Measurements from ENCODE around the gene PRKG1. TPM values are rescaled to one million over a fixed set of nuclear protein-coding genes. Genes with fewer than 3 reads are reported as not detected.

PRKG1 gene
- total RNA-seq, 1 donor = 1.2 TPM

DNA sequence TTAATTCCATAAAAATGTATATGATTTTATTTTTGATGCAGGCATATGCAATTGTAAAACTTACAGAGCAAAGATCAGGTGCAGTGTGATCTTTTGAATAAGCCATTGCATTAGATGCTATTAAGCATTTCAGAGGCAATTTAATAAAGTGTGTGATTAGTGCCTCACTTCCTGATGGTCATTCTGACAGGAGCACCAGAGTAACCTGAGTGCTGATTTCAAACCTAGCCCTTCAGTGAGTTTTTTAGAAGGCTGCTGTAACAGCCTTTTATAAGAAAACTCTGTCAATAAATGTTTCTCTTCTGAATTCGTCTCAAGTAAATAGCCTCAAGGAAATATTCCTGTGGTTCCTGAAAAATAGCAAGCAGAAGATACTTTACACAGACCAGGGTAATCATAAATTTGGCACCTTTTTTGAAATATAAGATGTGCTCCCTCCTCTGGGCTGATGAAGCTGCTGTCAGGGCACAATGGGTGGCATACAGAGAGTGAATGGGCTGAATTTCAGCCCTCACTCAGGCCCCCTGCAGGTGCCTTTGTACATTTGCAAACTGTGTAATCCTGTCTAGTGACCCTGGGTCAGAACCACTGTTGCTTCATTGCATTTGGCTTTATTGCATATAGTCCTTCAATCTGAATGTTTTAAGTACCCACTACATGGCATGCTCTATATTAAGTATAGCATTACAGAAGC is 818.8 kb downstream of the PRKG1 start:
- Histone ChIP-seq H3K27me3 (ENCODE audit: insufficient read depth, low read length) (no peaks in the 10 kb centered on the region), H3K4me3 (ENCODE audit: low read length) (no peak overlapping the region), H3K4me1 (ENCODE audit: insufficient read depth, low read length) (no peaks in the 10 kb centered on the region), H3K9me3 (ENCODE audit: low read depth, low read length) (no peaks in the 10 kb centered on the region)

DNA sequence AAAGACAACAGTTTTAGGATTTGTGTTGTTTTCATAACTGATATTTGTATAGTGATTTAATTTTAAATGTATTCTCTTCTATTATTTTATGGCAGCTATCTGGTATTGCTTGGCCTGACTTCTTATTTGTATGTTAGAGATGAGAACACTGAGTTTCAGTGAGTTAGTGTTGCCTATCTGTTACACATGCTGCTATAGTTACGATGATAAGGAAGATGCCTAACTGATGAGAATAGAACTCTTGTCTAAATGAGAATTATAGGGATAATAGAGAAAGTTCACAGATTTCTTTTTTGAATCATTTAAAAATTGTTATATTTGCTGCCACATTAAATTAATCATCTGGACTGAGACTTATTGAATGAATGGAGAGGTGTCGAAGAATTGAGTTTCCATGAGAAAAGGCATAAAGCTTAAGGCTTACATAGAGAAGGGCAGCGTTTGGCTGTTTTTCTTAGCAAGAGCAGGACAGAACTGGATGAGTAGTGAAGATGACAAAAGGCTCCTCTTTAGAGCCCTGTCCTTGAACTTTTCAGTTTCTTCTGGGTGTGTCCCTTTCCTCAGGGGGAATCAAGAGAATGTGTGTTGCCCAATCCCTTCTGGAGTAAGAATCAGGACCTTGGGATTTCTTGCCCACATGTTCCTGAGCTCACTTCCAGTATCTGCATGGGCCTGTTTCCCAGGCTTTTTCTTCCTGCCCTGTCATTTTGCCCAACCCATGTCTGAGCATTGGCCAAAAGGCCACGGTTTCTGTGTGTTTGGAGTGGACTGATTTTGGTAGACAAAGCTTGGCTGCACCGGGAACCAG is 820.7 kb downstream of the PRKG1 start:
- H3K9me3 ChIP-seq (ENCODE audit: low read depth, low read length) = no peaks in the 10 kb centered on the region
- no peak overlapping the region for H3K4me3 ChIP-seq (ENCODE audit: low read length)
- no peaks in the 10 kb centered on the region for H3K27me3 ChIP-seq (ENCODE audit: insufficient read depth, low read length)
- no peaks in the 10 kb centered on the region for H3K4me1 ChIP-seq (ENCODE audit: insufficient read depth, low read length)

DNA sequence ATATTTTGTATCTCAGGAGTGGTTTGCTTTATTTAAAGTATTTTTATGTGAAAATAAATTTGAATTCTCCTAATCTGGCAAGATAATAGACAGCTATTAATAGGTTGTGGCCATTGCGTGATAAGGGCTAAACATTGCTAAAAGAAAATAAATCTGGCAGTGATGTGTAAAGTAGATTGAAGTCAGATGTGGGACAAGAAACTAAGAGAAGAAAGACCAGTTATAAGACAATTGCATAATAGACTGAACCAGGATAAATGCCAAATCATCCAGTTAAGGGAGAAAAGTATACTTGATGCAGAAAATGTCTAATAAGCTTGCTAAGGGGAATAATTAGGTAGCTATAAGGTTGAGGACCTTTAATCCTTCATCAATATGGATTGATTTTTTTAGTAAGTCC is 822.6 kb downstream of the PRKG1 start:
- H3K9me3 ChIP-seq (ENCODE audit: low read depth, low read length) = no peaks in the 10 kb centered on the region
- H3K27me3 ChIP-seq (ENCODE audit: insufficient read depth, low read length) = no peaks in the 10 kb centered on the region
- no peaks in the 10 kb centered on the region for H3K4me1 ChIP-seq (ENCODE audit: insufficient read depth, low read length)
- no peak overlapping the region for H3K4me3 ChIP-seq (ENCODE audit: low read length)

DNA sequence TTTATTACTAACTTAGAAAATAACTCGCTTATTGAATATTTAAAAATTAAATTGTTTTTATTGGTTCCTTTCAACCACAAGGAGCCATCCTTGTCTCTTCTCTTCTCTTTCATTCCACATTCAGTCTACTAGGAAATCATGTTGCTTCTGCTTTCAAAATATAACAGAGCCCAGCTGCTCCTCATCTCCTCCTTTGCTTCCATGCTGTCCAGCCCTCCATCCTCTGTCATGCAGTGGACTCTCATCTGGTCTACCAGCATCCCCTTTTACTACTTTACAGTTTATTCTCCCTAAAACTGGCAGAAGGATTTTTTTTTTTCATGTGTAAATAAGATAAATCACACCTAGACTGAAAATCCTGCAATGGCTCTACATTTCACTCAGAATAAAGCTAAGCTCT is 823.3 kb downstream of the PRKG1 start:
- H3K4me1 ChIP-seq (ENCODE audit: insufficient read depth, low read length) = no peaks in the 10 kb centered on the region
- H3K9me3 ChIP-seq (ENCODE audit: low read depth, low read length) = no peaks in the 10 kb centered on the region
- no peak overlapping the region for H3K4me3 ChIP-seq (ENCODE audit: low read length)
- no peaks in the 10 kb centered on the region for H3K27me3 ChIP-seq (ENCODE audit: insufficient read depth, low read length)

DNA sequence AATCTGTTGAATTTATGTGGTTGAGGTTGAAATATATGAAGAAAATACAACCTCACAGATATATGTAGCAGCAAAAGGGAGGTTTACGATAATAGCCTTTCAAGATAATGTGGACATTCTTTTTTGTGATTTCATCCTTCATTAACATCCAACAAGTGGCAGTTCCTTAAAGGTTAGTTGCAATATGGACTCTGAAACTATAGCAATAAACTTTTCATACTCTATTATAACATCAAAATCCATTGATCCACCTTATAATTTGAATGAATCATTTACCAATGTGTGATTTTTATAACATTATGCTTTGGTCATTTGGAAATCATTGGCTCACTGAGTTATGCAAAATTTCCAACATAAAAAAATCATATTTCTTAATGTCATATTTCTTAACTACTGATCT is 825.9 kb downstream of the PRKG1 start:
- Histone ChIP-seq H3K9me3 (ENCODE audit: low read depth, low read length) (no peaks in the 10 kb centered on the region), H3K4me3 (ENCODE audit: low read length) (no peak overlapping the region), H3K27me3 (ENCODE audit: insufficient read depth, low read length) (no peaks in the 10 kb centered on the region), H3K4me1 (ENCODE audit: insufficient read depth, low read length) (no peaks in the 10 kb centered on the region)

DNA sequence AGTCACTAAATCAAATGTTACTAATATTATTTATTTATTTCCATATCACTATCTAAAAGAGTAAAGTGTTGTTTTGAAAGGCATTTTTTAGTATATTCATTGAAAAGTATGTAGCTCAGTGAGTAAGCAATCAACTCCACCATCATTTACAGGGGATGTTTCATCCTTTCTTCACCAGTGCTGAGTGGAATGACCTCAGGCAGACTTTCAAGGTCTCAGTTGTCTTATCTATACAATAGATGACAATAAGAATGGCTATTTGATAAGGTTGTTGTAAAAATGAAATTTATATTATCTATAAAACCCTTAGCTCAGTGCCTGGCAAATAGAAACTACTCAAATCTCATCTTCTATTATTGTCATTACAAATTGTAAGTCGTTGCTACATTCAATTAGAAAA is 829.4 kb downstream of the PRKG1 start:
- no peak overlapping the region for H3K4me3 ChIP-seq (ENCODE audit: low read length)
- no peaks in the 10 kb centered on the region for H3K9me3 ChIP-seq (ENCODE audit: low read depth, low read length)
- H3K27me3 ChIP-seq (ENCODE audit: insufficient read depth, low read length) = no peaks in the 10 kb centered on the region
- no peaks in the 10 kb centered on the region for H3K4me1 ChIP-seq (ENCODE audit: insufficient read depth, low read length)

DNA sequence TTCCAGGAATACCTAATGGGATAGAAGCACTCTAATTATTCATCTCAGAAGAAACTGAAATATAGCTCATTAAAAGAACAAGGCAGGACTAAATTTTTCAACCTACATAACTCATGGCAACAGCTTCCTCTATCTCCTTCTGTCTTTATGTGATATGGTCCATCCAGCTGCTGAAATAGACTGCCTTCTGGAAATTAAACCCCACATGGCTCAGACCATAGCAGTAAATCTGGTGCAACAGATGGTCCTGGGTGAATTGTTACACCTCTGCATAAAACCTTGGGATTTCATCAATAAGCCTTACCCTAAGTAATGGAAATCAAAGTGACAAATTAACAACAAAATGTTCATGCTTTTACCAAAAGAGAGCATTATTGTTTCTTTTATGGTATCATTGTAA is 830.7 kb downstream of the PRKG1 start:
- Histone ChIP-seq H3K27me3 (ENCODE audit: insufficient read depth, low read length) (no peaks in the 10 kb centered on the region), H3K9me3 (ENCODE audit: low read depth, low read length) (no peaks in the 10 kb centered on the region), H3K4me3 (ENCODE audit: low read length) (no peak overlapping the region), H3K4me1 (ENCODE audit: insufficient read depth, low read length) (no peaks in the 10 kb centered on the region)

DNA sequence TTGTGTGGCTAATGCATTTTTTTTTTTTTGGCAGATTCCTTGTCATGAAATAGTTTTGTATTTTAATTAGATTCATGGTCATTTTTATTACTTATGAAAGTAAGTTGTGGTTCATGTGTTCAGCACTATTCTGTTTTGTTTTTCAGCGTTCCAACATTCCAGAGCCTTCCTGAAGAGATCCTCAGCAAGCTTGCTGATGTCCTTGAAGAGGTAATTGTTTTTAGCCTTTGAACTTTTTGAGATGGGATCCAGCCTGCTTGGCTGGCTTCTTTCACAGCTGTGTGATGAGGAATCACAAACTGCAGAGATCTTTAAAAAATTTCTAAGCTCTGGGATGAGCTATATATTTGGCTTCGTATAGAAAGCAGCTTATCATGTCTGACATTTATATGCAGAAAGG is 833.1 kb downstream of the PRKG1 start:
- Histone ChIP-seq H3K27me3 (ENCODE audit: insufficient read depth, low read length) (no peaks in the 10 kb centered on the region), H3K4me3 (ENCODE audit: low read length) (no peak overlapping the region), H3K4me1 (ENCODE audit: insufficient read depth, low read length) (no peaks in the 10 kb centered on the region), H3K9me3 (ENCODE audit: low read depth, low read length) (no peaks in the 10 kb centered on the region)

DNA sequence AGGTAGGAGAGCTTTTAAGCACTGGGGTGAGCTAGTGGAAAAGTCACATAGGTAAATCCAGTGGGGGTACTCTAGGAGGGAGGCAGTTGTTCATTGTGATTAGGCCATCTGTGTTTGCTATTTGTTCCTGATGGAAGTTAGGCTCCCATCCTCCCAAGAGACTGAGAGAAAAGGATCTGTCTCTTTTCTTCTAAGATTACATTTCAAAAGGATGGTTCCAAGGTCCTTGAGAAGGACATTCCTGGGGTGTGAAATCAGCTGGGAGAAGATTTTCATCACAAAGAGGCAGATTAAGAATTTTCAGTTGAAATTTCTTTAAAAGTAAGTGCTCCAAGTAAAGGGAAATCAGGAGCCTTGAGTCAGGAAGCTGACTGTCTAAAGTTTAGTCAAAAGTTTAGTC is 835.9 kb downstream of the PRKG1 start:
- Histone ChIP-seq H3K4me3 (ENCODE audit: low read length) (no peak overlapping the region), H3K9me3 (ENCODE audit: low read depth, low read length) (no peaks in the 10 kb centered on the region), H3K27me3 (ENCODE audit: insufficient read depth, low read length) (no peaks in the 10 kb centered on the region), H3K4me1 (ENCODE audit: insufficient read depth, low read length) (no peaks in the 10 kb centered on the region)

DNA sequence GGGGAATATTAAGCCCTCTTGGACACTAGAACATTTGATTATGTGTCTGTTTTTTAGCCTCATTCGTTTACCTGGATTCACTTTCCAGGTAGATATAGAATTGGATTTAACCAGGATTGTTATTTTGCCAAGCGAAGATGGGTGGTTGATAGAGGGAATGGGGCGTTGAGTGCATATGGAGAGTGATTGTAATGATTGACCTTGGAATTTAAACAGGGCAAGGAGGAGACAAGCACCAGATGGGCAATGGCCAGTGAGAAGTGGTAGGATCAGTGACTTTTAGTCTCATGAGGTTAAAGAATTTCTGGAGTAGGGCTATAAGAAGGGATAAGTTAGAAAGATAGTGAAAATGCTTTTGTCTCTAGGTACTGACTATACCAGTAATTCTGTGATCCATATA is 836.3 kb downstream of the PRKG1 start:
- no peaks in the 10 kb centered on the region for H3K4me1 ChIP-seq (ENCODE audit: insufficient read depth, low read length)
- no peak overlapping the region for H3K4me3 ChIP-seq (ENCODE audit: low read length)
- no peaks in the 10 kb centered on the region for H3K9me3 ChIP-seq (ENCODE audit: low read depth, low read length)
- no peaks in the 10 kb centered on the region for H3K27me3 ChIP-seq (ENCODE audit: insufficient read depth, low read length)

DNA sequence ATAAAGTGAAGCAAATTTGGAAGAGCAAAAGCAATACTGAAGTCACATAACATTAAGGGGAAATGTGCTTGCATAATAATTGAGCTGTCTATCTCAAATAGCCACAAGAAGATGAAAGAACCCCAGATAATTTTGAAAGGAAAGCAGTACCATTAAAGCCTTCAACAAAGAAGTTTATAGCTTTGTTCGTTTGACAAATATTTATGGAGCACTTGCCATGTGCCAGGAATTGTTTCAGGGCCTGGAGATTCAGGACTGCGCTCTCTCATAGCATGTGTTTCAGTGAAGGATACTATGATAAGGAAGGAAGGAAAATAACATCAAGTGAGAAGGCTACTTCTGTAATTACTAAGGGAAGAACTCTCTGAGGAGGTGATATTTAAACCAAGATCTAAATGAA is 837.4 kb downstream of the PRKG1 start:
- Histone ChIP-seq H3K27me3 (ENCODE audit: insufficient read depth, low read length) (no peaks in the 10 kb centered on the region), H3K4me3 (ENCODE audit: low read length) (no peak overlapping the region), H3K4me1 (ENCODE audit: insufficient read depth, low read length) (no peaks in the 10 kb centered on the region), H3K9me3 (ENCODE audit: low read depth, low read length) (no peaks in the 10 kb centered on the region)

DNA sequence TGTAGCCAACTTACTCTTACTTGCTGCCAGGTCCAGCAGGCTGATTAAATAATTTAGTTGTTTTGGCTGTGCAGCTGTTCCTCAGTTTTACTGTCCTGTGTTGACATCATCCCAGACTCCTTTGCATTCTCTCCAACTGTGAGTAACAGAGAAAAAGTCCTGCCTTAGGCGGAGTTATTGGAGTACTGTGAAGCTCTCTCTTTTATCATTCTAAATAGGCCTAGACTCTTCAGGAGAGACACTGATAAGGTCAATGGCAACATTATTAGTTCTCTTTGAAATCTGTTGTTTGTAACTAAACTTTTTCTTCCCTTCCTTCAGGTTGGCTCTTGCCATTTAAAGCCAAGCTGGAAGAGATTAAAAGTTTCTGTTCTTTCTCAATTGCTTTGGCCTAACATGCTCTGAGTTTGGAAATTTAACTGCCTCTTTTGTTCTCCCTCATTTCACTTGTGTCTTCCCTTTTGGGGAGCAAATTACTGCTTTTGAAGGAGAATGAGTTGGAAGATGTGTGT is 840.8 kb downstream of the PRKG1 start:
- Histone ChIP-seq H3K4me3 (ENCODE audit: low read length) (no peak overlapping the region), H3K4me1 (ENCODE audit: insufficient read depth, low read length) (no peaks in the 10 kb centered on the region), H3K9me3 (ENCODE audit: low read depth, low read length) (no peaks in the 10 kb centered on the region), H3K27me3 (ENCODE audit: insufficient read depth, low read length) (no peaks in the 10 kb centered on the region)

DNA sequence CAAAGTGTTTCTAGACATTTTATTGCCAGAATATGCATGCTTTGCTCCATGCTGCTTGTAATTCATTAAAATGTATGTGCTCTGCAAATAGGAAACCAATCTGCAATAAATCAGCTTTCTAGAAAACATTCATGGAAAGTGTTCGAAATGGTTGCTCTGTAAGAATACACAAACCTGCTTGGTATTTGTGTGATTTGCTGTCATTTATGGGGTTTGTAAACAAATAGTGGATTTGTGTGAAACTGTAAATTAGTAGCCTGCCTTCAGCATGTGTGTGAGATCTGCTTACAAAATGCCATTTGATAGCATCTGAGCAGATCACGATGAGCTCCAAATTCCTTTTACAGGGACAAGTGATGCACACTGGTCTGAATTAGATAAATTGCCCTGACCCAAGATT is 844.2 kb downstream of the PRKG1 start:
- no peaks in the 10 kb centered on the region for H3K27me3 ChIP-seq (ENCODE audit: insufficient read depth, low read length)
- H3K4me3 ChIP-seq (ENCODE audit: low read length) = no peak overlapping the region
- no peaks in the 10 kb centered on the region for H3K4me1 ChIP-seq (ENCODE audit: insufficient read depth, low read length)
- no peaks in the 10 kb centered on the region for H3K9me3 ChIP-seq (ENCODE audit: low read depth, low read length)

DNA sequence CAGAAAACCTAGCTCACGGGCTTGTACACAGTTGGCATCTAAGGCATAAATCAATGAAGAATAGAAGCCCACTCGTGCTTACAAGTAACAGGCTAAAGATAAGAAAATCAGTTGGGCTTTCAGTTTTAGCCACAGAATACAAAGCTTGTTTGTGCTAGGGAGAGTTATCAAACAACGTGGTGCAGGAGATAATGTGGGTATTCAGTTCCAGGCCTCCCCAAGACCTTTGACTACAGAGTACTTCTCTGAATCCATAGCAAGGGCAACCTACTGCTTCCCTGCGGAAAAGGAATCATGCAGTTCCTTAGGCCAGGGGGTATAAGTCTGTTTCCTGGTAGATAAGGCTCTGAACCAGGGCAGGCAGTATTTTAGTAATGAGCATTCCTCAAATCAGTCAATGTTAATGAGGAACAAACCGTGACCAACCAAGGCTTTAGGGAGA is 844.6 kb downstream of the PRKG1 start:
- Histone ChIP-seq H3K4me1 (ENCODE audit: insufficient read depth, low read length) (no peaks in the 10 kb centered on the region), H3K9me3 (ENCODE audit: low read depth, low read length) (no peaks in the 10 kb centered on the region), H3K27me3 (ENCODE audit: insufficient read depth, low read length) (no peaks in the 10 kb centered on the region), H3K4me3 (ENCODE audit: low read length) (no peak overlapping the region)

DNA sequence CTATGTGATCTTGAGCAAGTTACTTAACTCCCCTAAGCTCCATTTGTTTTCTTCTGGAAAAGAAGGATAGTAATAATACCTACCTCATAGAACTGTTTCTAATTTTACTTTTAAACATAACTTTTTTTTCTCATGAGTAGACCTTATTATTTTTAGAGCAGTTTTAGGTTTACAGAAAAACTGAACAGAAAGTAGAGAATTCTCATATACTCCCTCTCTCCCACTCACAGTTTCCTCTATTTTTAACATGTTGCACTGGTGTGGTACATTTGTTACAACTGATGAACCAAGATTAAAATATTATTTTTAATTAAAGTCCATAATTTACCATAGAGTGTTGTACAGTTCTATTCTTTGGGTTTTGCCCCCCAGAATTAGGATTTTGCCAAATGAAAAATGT is 846.4 kb downstream of the PRKG1 start:
- H3K4me1 ChIP-seq (ENCODE audit: insufficient read depth, low read length) = no peaks in the 10 kb centered on the region
- H3K9me3 ChIP-seq (ENCODE audit: low read depth, low read length) = no peaks in the 10 kb centered on the region
- H3K27me3 ChIP-seq (ENCODE audit: insufficient read depth, low read length) = no peaks in the 10 kb centered on the region
- H3K4me3 ChIP-seq (ENCODE audit: low read length) = no peak overlapping the region

DNA sequence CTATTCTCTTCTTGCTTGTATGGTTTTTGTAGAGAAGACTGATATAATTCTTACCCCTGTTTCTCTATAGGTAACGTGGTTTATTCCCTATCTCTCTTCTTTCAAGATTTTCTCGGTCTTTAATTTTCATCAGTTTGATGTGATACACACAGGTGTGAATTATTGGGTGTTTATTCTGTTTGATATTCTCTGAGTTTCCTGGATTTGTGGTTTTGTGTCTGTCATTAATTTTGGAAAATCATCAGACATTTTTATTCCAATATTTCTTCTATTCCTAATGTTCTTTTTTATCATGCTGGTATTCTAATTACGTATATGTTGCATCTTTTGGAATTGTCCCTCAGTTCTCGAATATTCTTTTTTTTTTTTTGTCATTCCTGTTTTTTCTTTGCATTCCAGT is 850.1 kb downstream of the PRKG1 start:
- Histone ChIP-seq H3K9me3 (ENCODE audit: low read depth, low read length) (no peaks in the 10 kb centered on the region), H3K4me3 (ENCODE audit: low read length) (no peak overlapping the region), H3K27me3 (ENCODE audit: insufficient read depth, low read length) (no peaks in the 10 kb centered on the region), H3K4me1 (ENCODE audit: insufficient read depth, low read length) (no peaks in the 10 kb centered on the region)
